Activated effector memory CD4-positive, alpha-beta T cell treated with anti-CD3 and anti-CD28 coated beads, Interleukin-2, amount 50 U/mL, for 16 hours (primary cell): ENCODE results near the gene GSTM3.
"Not testable (repeated sequence)": the region's sequence is repeated elsewhere in the genome, so short reads cannot be mapped to it uniquely, and the experiment has no call there.

ENCODE experiments used
- DNase-seq: peaks from one replicate; pipeline ENCODE4 v3.0.0-alpha.2; 2020

GSTM3 gene

DNA sequence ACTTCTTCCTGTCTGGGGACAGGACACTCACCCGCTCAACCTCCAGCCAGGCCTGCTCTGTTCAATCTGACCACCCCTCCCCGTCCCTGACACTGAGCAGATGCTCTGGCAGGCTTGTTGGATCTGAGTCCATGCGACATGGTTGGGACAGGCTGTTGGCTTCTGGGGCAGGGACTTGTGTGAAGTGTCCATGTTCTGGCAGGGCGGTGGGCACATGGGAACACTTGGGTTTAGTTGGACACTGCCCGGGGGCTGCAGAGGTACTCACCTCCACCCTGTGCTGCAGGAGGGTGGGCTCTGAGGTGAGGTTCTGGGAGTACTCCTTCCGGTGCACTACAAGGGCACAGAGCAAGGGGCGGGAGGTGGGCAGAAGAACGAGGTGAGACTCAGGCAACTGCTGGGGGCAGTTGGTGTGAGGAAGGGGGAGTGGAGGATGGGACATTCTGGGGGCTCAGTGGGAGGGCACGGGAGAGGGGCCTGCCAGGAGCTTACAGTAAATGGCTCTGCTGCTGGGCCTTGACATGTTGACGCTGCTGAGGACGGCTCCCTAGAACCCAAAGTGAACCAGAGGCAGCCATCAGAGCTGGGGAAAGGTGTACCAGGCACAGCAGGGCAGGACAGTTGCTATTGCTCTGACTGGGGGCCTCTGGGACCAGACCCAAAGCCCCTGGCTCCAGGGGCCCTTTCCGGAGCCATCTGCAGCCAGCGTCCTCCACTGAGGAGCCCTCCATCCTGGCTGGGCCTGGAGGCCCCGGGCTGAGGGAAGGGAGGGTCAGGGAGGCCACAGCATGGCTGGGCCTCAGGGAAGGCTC, 20.6 kb upstream of the GSTM3 start:
- DNase-seq, result peak; percentile 48

DNA sequence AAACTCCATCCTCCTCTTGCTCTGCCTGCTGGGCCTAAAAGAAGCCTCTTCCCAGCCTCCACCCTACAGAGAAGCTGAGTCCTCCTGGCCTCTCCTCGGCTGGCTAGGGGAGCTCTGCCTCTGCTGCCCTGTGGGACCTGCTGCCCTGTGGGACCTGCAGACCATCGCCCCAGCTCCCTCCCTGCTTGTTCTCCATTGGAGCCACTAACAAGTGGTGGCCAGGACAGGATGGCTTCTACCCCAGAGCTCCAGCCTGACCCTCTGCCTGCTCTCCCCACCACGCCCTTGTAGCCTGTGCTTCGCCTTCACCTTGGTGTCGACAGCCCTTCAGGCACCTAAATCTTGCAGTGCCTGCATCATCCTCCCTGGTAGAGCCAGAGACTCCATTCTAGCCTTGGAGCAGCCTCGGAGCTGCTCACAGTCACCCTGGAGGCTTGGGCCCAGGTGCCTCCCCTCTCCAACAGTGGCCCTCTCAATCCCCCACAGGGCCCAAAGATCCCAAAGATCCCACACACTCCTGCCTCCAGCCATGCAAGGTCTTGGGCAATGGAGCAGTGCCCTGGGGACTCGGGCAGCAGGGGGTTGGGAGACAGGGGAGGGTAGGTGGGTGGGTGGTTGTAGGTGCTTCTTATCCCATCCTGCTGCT, 19.9 kb upstream of the GSTM3 start:
- peak; percentile 48 for DNase-seq

DNA sequence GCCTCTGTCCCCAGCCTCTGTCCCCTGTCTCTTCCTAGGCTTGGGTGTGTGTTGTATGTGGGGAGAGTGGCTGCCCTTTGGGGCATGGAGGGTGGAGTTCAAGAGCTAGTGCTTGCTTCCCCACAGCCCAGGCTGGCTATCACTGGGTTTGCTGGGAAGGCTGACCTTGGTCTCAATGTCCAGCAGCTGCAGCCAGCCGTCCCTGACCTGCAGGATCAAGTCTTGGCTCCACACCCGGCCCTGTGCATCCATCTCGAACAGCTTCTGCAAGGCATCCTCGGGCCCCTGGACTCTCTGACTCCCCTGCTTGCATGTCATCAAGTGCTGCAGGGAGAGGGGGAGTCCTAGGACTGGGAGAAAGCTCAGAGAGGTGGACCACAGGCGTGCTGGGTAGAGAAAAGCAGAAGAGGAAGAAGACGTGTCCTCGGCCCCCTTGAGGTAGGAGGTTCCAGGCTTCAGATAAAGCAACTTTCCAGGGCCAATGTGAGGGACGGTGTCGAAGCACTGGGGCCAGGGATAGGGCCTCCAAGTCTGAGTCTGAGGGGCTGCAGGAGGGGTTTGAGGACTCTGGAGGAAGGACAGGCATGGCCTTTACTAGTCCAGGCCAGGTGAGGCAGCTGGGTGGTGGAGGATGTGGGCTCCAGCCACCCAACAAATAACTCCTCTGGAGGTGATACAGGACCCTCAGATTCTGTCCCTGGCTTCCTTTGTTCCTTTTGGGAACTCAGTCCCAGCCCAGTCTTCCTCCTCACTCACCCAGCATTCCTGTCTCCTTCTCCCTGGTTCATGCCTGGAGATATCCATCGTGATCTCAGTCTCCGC, 18.9 kb upstream of the GSTM3 start:
- peak; percentile 33 for DNase-seq

DNA sequence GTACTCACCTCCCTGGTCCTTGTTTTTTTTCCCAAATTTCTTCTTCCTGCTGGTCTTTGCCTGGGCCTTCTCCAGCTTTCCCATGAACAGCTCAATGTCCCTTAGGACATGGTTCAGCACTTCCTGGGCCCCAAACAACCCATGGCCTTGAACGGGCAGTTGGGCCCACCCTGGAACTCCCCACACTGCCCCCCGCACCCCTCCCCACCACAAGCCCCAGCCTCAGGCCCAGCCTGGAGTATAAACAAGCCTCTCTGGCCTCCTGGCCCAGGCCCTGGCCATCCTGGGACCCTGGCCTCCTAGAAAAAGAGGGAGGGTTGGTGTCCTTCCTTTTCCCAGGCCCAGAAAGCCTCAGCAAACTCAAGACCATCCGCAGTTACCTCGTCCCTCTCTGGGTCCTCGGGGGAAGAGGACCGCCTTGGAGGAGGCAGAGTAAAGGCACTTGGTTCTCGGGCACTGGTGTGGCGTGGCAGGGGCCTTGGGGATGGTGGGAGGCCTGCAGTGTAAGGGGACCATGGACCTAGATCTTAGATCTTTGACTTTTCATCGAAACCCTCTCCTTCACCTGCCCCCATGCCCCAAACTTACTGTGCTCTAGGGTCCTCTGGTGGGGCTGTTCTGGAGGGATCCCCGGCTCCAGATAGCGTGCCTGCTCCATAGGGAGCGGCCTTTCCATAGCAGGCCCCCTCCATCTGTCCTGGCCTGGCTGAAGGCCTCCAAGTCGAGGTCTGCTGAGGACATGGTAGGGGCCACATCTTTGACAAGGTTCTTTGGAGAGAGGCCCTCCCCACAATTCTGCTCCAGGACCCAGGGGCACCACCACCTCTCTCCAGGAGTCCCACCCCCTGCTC, 17.3 kb upstream of the GSTM3 start:
- no peak for DNase-seq

DNA sequence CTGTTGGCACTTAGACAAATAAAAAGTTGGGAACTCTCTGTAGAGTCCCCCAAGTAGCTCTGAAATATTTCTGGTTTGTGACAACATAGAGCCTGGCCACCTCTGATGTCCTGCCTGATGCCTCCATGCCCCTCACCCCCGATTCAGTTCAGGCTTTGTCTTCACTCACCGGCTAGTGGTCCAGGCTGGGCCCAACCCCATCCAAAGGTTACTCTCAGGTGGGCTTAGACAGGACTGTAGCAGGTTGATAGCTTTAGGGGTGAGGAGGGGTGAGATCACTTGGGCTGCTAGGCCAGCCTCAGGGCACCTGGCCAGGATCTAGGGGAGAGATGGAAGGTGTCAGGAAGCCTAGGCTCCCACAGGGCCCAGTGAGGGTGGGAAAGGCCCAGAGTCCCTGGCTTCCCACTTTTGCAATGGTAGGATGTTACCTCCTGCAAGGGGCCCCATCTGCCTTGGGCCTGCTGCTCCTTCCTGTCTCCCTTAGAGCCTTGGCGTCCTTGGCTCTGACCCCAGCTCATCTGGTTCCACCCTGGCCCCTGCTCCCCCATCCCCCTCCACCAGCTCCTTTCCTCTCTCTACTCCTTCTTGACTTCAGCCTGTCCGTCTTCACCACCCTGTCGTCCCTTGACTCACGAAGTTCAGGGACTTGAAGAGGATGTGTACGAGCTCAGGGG, 16.1 kb upstream of the GSTM3 start:
- no peak for DNase-seq

DNA sequence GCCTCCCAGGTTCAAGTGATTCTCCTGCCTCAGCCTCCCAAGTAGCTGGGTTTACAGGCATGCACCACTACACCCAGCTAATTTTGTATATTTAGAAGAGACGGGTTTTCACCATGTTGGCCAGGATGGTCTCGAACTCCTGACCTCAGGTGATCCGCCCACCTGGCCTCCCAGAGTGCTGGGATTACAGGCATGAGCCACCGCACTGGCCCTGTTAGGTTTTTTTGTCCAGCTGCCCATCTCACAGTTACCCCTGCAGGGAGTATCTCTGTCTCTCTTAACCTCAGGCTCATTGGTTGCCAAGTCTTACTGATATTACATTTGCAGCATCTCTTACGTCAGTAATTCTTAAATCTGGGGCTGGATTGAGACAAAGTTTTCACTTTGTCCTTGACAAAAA, 15.5 kb upstream of the GSTM3 start:
- DNase-seq, result not testable (repeated sequence)

DNA sequence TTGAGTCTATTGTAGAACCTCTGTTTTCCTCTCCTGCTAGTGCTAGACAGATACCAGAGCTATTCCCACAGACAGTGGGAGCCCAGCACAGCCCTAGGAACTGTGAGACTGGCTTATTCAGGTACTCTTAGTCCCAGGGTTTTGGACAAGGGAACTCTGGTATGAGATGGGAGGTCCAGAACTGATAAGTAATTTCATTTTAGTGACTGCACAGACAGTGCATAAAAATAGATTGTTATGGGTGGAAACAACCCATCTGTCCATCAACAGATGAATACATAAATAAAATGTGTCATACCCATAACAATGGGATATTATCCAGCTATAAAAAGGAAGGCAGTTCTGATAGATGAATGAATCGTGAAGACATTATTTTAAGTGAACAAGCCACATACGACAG, 13.9 kb upstream of the GSTM3 start:
- no peak for DNase-seq

DNA sequence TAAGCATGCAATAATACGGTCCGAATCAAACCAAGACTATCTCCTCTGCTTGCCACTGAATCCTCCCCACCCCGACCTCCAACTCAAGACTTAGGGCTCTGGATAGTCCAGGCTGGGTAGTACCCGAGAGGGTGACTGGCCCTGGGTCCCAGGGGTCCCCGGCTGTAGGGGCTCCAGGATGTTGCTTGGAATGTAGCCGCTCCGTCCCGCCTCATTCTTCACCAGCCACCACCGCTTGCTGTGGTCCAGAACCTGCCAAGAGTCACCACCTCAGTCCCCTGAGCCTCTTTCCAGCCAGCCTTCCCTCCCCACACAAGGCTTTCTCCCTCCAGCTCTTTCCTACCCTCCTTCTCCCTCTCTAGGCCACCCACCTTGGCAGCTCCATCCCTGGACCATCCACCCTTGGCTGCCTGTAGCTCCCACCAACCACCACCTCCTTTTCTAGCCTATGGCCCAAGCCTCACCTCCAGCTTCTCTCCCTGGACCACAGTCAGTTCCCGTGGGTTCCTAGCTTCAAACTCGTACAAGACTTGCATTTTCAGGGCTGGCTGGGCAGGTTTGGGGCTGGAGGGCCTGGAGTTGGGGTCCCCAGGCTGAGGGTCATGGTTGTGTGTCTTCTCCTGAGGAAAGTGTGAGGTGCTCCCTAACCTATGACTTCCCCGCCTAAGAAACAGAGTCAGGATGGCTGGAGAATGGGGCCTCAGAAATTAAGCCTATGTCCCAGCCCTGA, 10.9 kb upstream of the GSTM3 start:
- no peak for DNase-seq

DNA sequence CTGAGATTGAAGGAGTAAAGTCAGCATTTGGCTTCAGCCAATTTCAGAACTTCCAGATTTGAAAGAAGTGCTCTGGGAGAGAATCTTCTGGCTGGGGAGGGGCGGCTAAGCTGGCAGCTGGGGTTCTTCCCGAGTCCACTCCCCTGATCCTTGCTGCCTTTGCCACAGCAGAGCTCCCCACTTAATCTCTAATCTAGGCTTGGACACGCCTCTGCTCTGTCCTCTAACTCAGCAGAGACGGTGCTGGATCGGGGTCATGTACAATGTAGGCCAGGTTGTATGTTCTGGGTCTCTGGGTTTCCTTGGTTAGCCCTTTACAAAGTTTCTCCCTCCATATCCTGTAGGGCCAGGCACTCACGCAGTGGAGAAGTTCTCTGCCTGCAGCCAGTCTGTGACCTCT, 10.1 kb upstream of the GSTM3 start:
- no peak for DNase-seq

DNA sequence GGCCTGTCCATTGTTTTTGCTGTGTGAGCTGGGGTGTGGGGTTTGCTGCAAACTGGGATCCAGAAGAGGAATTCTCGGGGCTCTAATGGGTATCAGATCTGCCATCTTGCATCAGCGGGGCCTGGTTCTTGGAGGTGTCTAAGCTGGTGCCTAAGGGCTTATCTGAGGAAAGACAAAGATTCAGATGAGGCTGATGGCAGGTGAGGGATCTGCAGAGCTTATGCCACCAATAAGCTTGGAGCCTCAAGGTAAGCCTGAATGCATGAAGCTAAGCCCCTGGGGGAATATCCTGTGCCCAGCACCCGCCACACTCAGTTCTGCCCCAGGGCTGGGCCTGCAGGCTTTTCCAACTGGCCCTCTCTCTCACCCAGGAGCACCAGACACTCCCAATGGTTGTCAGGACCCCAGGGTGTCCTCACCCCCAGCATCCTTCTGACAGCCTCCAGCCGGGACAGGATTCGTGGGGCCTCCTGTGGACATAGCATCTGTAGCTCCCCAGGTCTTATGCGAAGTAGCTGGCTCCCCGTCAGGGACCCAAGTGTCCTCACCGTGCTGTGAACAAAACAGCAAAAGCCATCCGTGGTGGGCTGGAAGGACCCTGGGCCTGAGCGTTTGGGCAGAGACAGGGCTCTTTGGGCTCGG, 9.5 kb upstream of the GSTM3 start:
- DNase-seq, result no peak

DNA sequence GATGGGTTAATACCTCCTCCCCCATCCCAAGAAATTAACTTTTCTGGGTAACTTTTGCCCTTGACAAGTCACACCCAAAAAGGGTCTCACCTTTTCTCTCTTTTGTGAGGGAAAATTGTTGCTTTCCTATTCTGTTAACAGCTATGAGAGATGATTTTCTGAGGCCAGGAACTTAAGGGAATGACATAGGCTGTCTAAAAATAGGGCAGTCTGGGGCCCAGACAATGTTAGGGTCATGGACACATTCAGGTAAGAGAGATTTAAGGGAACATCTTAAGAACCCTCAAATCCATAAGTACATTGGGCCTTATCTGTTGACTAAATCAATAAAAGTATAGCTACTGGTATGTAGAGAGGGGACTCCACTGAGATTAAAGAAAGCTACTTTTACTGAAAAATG, 8.4 kb upstream of the GSTM3 start:
- no peak for DNase-seq

DNA sequence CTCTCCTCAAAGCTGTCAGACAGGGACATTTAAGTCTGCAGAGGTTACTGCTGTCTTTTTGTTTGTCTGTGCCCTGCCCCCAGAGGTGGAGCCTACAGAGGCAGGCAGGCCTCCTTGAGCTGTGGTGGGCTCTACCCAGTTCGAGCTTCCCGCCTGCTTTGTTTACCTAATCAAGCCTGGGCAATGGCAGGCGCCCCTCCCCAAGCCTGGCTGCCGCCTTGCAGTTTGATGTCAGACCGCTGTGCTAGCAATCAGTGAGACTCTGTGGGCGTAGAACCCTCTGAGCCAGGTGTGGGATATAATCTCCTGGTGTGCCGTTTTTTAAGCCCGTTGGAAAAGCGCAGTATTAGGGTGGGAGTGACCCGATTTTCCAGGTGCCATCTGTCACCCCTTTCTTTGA, 7.5 kb upstream of the GSTM3 start:
- DNase-seq, result not testable (repeated sequence)

DNA sequence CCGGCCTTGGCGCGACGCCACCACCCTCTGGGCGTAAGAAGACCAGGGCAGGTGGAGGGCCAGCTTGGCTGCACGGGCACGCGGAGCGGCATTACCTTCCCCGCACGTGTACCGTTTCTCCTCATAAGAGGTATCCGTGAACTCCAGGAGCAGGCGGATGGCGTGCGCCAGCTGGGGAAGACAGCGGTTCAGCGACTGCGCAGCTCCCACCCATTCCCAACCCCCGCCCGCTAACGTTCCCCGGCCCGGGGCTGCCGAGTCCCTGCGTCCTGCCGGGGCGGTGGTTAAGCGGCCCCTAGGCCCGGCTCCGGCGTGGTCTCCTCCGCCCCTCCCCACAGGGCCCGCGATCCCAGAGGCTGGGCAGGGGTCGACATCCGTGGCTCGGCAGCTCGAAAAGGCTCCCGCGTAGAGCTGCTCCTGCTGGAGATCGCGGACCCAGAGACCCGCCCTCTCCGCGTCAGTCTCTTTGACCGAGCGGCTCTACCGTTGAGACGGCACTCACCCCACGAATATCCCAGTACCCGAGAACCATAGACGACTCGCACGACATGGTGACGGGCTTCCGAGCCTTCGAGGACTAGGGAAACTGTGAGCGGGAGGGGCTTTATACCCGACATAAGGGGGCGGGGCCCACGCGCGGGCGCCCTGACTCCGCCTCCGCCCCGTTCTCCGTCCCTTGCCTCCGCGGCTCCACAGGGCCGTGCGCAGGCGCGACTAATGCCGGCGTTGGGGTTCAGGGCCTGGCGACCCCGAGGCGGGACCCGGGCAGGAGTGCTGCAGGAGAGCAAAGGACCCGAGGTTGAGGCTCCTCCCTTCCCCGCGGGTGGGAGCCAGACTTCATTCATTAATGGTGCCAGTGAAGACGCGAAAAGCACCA, 862 bp downstream of the GSTM3 start:
- DNase-seq, result peak; percentile 93

DNA sequence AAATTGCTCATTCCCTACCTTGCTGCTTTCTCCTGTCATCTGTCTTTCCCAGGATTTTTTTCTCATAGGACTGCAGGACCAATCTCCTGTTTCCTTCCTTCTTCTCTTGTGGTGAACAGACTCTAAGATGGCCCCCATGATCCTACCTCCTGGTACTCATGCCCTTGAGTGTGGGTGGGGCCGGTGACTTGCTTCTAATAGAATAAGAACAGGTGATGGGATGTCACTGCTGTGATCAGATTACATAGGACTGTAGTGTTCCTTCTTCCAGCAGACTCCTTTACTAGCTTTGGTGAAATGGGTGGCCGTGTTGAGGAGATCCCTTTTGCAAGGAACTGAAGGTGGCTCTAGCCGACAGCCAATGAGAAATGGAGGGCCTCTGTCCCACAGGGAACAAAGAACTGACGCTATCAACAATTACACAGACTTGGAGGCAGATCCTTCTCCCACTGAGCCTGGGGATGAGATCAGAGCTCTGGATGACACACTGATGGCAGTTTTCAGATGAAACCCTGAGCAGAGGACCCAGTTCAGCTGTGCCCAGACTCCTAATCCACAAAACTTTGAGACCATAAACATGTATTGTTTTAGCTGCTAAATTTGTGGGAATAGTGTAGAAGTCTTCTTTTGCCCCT, 7.5 kb downstream of the GSTM3 start:
- no peak for DNase-seq

DNA sequence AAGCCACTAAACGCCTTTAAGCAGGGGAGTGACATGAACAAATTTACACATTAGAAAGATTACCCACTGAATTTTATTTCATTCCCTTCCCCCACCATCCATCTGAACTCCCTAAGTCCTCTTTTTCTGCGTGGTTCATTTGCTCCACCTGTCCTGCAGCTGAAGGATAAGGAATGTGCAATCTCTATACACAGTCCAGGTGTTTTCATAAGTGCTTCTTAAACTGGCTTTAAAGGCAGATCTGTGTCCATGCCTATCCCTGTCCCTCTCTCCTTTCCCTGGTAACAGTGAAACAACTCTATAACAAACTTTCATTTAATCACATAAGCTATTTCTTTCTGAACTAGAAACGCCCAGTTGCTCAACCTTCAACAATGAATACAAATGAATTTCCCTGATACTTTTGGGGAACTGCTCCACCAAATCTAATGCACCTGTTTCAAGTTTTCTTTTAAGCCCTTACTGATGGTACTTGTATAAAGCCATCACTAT, 8.4 kb downstream of the GSTM3 start:
- DNase-seq, result no peak

DNA sequence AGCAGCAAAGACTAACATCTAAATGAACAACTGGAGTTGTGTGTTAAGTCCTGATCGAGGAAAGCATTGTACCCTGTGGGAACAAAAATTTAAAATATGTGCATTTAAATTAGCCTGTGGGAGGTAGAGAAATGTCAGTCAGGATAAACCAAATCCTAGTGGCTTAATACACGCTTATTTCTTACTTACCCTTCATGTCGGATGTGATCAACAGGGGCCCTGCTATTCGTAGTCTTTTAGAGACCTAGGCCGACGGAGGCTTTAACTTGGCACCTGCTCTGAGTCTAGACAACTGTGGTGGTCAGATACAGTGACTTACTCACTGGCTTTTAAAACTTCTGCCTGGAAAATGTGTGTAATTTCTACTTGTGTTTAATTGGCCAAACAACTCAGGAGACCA, 10.2 kb downstream of the GSTM3 start:
- no peak for DNase-seq

DNA sequence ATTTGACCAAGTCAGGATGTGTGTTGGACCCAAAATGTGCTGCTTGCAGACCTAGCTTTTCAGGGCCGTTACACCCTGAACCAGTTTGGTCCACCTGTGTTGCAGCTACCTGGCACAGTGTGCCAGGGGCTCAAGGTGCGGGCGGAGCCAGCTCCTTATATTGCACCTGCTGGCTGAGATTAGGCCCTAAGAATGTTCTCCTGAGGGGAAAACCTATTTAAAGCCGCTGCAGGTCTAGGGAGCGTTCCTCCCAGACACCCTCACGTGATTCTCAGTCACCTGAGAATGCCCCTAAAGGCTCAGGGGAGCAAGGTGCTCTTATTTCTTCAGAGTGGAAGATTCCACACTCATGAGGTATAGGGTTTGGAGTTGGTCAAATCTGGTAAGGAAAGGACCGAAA, 12.0 kb downstream of the GSTM3 start:
- DNase-seq, result no peak

DNA sequence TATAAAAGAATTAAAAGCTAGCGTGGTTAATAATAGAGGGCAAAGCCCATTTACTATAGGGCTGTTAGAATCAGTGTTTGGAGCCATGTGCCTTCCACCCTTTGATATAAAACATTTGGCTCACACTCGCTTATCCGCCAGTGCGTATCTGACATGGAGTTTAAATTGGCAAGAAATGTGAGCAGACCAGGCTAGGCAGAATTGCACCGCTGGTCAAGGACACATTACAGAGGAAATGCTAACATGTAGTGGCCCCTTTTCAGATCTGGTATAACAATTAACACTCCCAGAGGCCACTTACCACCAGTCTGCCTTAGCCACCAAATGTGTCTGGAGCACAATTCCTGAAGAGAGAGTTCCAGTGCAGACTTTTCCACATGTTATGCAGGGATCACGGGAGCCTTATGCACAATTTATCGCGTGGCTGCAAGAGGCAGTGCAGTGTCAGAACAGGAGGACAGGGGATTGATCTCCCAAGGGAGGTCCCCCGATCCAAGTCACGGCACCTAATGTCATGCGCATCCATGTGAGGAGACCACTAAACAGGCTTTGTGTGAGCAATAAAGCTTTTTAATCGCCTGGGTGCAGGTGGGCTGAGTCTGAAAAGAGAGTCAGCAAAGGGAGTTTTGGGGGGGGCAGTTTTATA, 14.0 kb downstream of the GSTM3 start:
- no peak for DNase-seq

DNA sequence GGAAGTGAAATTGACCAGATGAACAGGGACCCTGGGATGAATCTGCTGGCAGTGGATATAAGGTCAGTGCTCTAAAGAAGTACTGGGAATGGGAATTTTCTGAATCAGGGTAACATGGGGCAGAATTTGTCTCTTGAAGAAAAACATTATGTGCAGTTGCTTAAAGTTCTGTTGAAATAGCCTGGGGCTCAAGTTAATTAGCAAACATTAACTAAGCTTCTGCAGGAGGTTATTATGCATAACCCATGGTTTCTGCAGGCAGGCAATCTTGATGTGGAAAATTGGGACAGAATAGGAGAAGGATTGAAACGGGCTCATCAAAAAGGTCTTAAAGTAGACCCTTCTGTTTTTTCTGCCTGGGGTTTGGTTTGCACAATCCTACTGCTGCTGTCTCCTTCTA, 14.8 kb downstream of the GSTM3 start:
- DNase-seq, result no peak
